K562 (cell line): ENCODE results near the gene WDFY2. TPM values are rescaled to one million over a fixed set of nuclear protein-coding genes. Genes with fewer than 3 reads are reported as not detected.

ENCODE experiments used
- ATAC-seq: fragments of 200-7000 bp; cut with Tn5 transposase; 3 replicates; pipeline ENCODE4 v1.9.1; 2020; ENCODE audit warnings: moderate library complexity
- BruUV-seq: library from RNA; stranded (reverse); fragments of 400-500 nt; replicated peaks from 2 replicates; lab custom pipeline; 2021; lab: Mats Ljungman, UMichigan
- CTCF ChIA-PET: fragments of 300-600 bp; formaldehyde crosslinking; extraction: SDS; loops from one replicate; lab custom pipeline; 2021; ENCODE audit warnings: low intra/inter-chr PET ratio; lab: Yijun Ruan, JAX
- POLR2A ChIA-PET: fragments of 300-600, 350-650 bp; sonication (Branson Sonifier 250); formaldehyde crosslinking; extraction: SDS; loops from one replicate; lab custom pipeline; 2021; ENCODE audit warnings: antibody characterized with exemption, inconsistent platforms; lab: Yijun Ruan, JAX
- DNase-seq, 4 experiments: peaks; one replicate each; pipeline versions ENCODE4 v3.0.0 to v3.0.0-alpha.2; 2011 to 2018; ENCODE audit warnings: low spot score in 3 of 4, mixed read lengths in 3 of 4; ENCODE audit errors: extremely low read depth in 1 of 4
- FAIRE-seq: peaks from 2 replicates; lab custom pipeline; 2011; peaks lifted over from hg19 to GRCh38; lab: Jason Lieb, UNC
- H2AFZ ChIP-seq: 2 replicates; pipeline ENCODE4 v1.6.0; 2011; ENCODE audit warnings: low read depth, low read length, control low read depth, inconsistent platforms
- H3K27ac ChIP-seq: fragments of 200-600 bp; 3 replicates; pipeline ENCODE4 v1.8.0; 2011; ENCODE audit warnings: low read depth, mild to moderate bottlenecking, control low read depth, inconsistent platforms, low read length, moderate library complexity, mixed read lengths; ENCODE audit errors: extremely low read depth
- H3K27me3 ChIP-seq, 2 experiments: fragments of 300-600 bp in 1 of 2; 2 replicates in 1 of 2; 3 replicates in 1 of 2; pipeline versions ENCODE4 v1.6.0 to v1.8.0; 2011; ENCODE audit warnings: inconsistent platforms in 2 of 2, low read length in 2 of 2, mild to moderate bottlenecking in 1 of 2, mixed read lengths in 1 of 2, moderate library complexity in 1 of 2; ENCODE audit not compliant: control insufficient read depth in 2 of 2, insufficient read depth in 2 of 2
- H3K36me3 ChIP-seq: fragments of 300-600 bp; 3 replicates; pipeline ENCODE4 v1.8.0; 2011; ENCODE audit warnings: mild to moderate bottlenecking, low read length, inconsistent platforms; ENCODE audit not compliant: control insufficient read depth, insufficient read depth
- H3K4me1 ChIP-seq, 2 experiments: fragments of 200-600 bp in 1 of 2; replicated peaks in 1 of 2; 2 replicates in 1 of 2; 3 replicates in 1 of 2; pipeline versions ENCODE4 v1.5.1 to v1.8.0; 2011; ENCODE audit warnings: inconsistent platforms in 2 of 2, low read length in 2 of 2, mild to moderate bottlenecking in 1 of 2, mixed read lengths in 1 of 2, moderate library complexity in 1 of 2; ENCODE audit not compliant: control insufficient read depth in 2 of 2, insufficient read depth in 2 of 2
- H3K4me2 ChIP-seq: 2 replicates; pipeline ENCODE4 v1.6.1; 2011; ENCODE audit warnings: low read length, control low read depth, inconsistent platforms, mixed read lengths; ENCODE audit not compliant: insufficient read depth
- H3K4me3 ChIP-seq: fragments of 200-600 bp; sonication (generic), shearing (Covaris generic); 2 replicates; pipeline ENCODE4 v1.5.1; 2016; ENCODE audit warnings: control low read depth, inconsistent platforms
- H3K79me2 ChIP-seq: fragments of 200-600 bp; 3 replicates; pipeline ENCODE4 v1.8.0; 2011; ENCODE audit warnings: low read length, inconsistent platforms; ENCODE audit not compliant: control insufficient read depth, insufficient read depth
- H3K9ac ChIP-seq, 2 experiments: 2 replicates each; pipeline versions ENCODE4 v1.6.0 to v1.6.1; 2011; ENCODE audit warnings: low read depth in 2 of 2, low read length in 2 of 2, control low read depth in 1 of 2, inconsistent platforms in 1 of 2, mild to moderate bottlenecking in 1 of 2, mixed read lengths in 1 of 2; ENCODE audit not compliant: insufficient read depth in 1 of 2
- H3K9me1 ChIP-seq: one replicate; pipeline ENCODE4 v1.6.0; 2011; ENCODE audit warnings: inconsistent platforms, mild to moderate bottlenecking, low read length, moderate library complexity; ENCODE audit not compliant: control insufficient read depth, insufficient read depth
- H3K9me3 ChIP-seq: replicated peaks from 2 replicates; pipeline ENCODE4 v1.5.1; 2011; ENCODE audit warnings: low read depth, low read length, inconsistent platforms; ENCODE audit not compliant: control insufficient read depth, insufficient read depth
- H4K20me1 ChIP-seq: replicated peaks from 2 replicates; pipeline ENCODE4 v1.6.1; 2011; ENCODE audit warnings: low read length, inconsistent platforms, mixed read lengths; ENCODE audit not compliant: control insufficient read depth, insufficient read depth
- ARID3A ChIP-seq: IDR thresholded peaks from 2 replicates; pipeline ENCODE4 v1.6.1; 2012; ENCODE audit warnings: low read depth, low read length, improper control_type of control experiment, borderline replicate concordance
- BCOR ChIP-seq: fragments of 450-650 bp; IDR thresholded peaks from 2 replicates; pipeline ENCODE4 v1.6.1; 2016
- HBP1 ChIP-seq: fragments of 450-650 bp; formaldehyde crosslinking; IDR thresholded peaks from 2 replicates; pipeline ENCODE4 v1.4.0; 2022; ENCODE audit warnings: missing genetic modification characterization
- HDAC1 ChIP-seq, 2 experiments: fragments of 450-650 bp; IDR thresholded peaks; 2 replicates each; pipeline ENCODE4 v1.6.1; 2016 to 2017; ENCODE audit warnings: inconsistent platforms in 1 of 2, mild to moderate bottlenecking in 1 of 2, moderate library complexity in 1 of 2
- KLF13 ChIP-seq: fragments of 450-650 bp; IDR thresholded peaks from 2 replicates; pipeline ENCODE4 v1.6.1; 2016; ENCODE audit warnings: missing genetic modification characterization, low read depth, mild to moderate bottlenecking, missing compliant biosample characterization, moderate library complexity, borderline replicate concordance
- MTF1 ChIP-seq: fragments of 250-450 bp; sonication (Bioruptor Pico); IDR thresholded peaks from 2 replicates; pipeline ENCODE4 v1.9.0; 2021; ENCODE audit warnings: moderate library complexity, mild to moderate bottlenecking, inconsistent platforms, borderline replicate concordance
- NFRKB ChIP-seq: fragments of 450-650 bp; IDR thresholded peaks from 2 replicates; pipeline ENCODE4 v1.6.1; 2016; ENCODE audit warnings: low read depth
- TEAD1 ChIP-seq, 2 experiments: fragments of 450-650 bp in 1 of 2; sonication (generic) in 1 of 2; formaldehyde crosslinking; IDR thresholded peaks; 2 replicates each; pipeline versions ENCODE4 v1.4.0 to v1.8.0; 2020 to 2022; ENCODE audit warnings: mild to moderate bottlenecking in 2 of 2, missing genetic modification reagents in 1 of 2
- TRIM24 ChIP-seq, 2 experiments: fragments of 450-650 bp; IDR thresholded peaks; 2 replicates each; pipeline ENCODE4 v1.6.1; 2016
- ZC3H4 ChIP-seq: sonication (generic); formaldehyde crosslinking; IDR thresholded peaks from 2 replicates; pipeline ENCODE4 v1.9.0; 2021; ENCODE audit warnings: missing genetic modification reagents, borderline replicate concordance
- ZFPM2 ChIP-seq: fragments of 250-450 bp; sonication (Bioruptor Pico); IDR thresholded peaks from 2 replicates; pipeline ENCODE4 v1.5.1; 2022; ENCODE audit warnings: mild to moderate bottlenecking
- ZNF134 ChIP-seq: fragments of 250-450 bp; sonication (Bioruptor Pico); conservative IDR thresholded peaks from 2 replicates; pipeline ENCODE4 v1.4.0; 2020
- ZNF407 ChIP-seq: fragments of 450-650 bp; IDR thresholded peaks from 2 replicates; pipeline ENCODE4 v1.6.1; 2016; ENCODE audit warnings: low read depth
- WGBS: fragments of 100-300 bp; shearing (Covaris generic); methylation state at CpG from one replicate; pipeline ENCODE4 v1.1.6; 2016; ENCODE audit warnings: low coverage, mixed read lengths; ENCODE audit not compliant: insufficient coverage; ENCODE audit errors: missing lambda C conversion rate; 5-methylcytosine and 5-hydroxymethylcytosine counted together
- in situ Hi-C: fragments of 300-500 bp; cut with MboI; formaldehyde crosslinking; loops from 4 replicates; pipeline ENCODE4 v1.15.0; 2018; ENCODE audit warnings: inconsistent platforms, mixed read lengths
- intact Hi-C: fragments of 100-400 bp; cut with micrococcal nuclease; formaldehyde crosslinking; loops from 2 replicates; pipeline ENCODE4 v1.14.2; 2022
- polyA plus RNA-seq, 8 experiments: library from polyadenylated mRNA; depleted of rRNA in 4 of 8; stranded (reverse) in 5 of 8; unstranded in 3 of 8; fragments of >200 nt; fragmentation: Nextera tagmentation in 2 of 8; fragmentation: Illumina TruSeq in 1 of 8; extraction: Ambion mirVana in 2 of 8; extraction: Trizol in 1 of 8; gene quantifications; 2 replicates each; pipeline versions ENCODE4 v1.2.1 to v1.2.3, GENCODE V29; 2011 to 2014; ENCODE audit warnings: inconsistent platforms in 1 of 8, missing spikeins in 1 of 8
- total RNA-seq, 7 experiments: library from RNA; depleted of rRNA in 6 of 7; stranded (reverse); fragments of >200 nt in 6 of 7; fragmentation: Illumina TruSeq in 2 of 7; extraction: Trizol in 2 of 7; gene quantifications; 2 replicates each; pipeline versions ENCODE4 v1.2.1 to v1.2.3, GENCODE V29; 2011 to 2021; ENCODE audit warnings: low replicate concordance in 1 of 7

WDFY2 gene
- total and polyA plus RNA-seq, 9 of the 15 experiments (the other 6 are each of a cell fraction or from before 2014, with no cell fraction given): 0.66 to 6.4 (median 4.4) TPM

GRCh38 chr13:51763486-51763885, 179.2 kb downstream of the WDFY2 start:
- Histone ChIP-seq H3K4me1 (no peaks in the 10 kb centered on the region; a peak in 1 of 5 replicates), H3K4me3 (no peak overlapping the region), H3K9me3 (no peaks in the 10 kb centered on the region), H3K9ac (no peak overlapping the region), H3K36me3 (peaks cover 4% of the 10 kb centered on the region; the same call in 2 of the 3 replicates), H3K4me2 (no peak overlapping the region), H3K79me2 (no peaks in the 10 kb centered on the region), H4K20me1 (no peaks in the 10 kb centered on the region), H3K27me3 (no peaks in the 10 kb centered on the region), H3K9me1 (no peaks in the 10 kb centered on the region), H2AFZ (no peak overlapping the region), H3K27ac (no peak overlapping the region)
- TF ChIP-seq MTF1 (CRISPR knock-in tag) (no peak), ARID3A (no peak), TRIM24 (IDR thresholded peaks at IDR 0.05) (no peak), HBP1 (no peak), ZC3H4 (CRISPR knock-in tag) (no peak), BCOR (no peak), NFRKB (no peak), ZFPM2 (CRISPR knock-in tag) (no peak), ZNF407 (no peak), ZNF134 (no peak), TEAD1 (CRISPR knock-in tag; IDR thresholded peaks at IDR 0.05) (no peak), HDAC1 (IDR thresholded peaks at IDR 0.05) (no peak), KLF13 (no peak)
- WGBS: 70% methylated on average over 2 of the region's 2 CpGs
- POLR2A ChIA-PET: no interaction called here
- intact Hi-C loops (no loop called here), in situ Hi-C loops (no loop called here)
- ATAC-seq (no peak), DNase-seq (no peak), FAIRE-seq (no peak)
- BruUV-seq: no TSS peak
- CTCF ChIA-PET: no interaction called here
